SH-SY5Y (cell line): ENCODE data around the gene RRAGD.
A peak's percentile ranks its signal among the peaks of the same experiment; 100 is the strongest.

Source experiments
- GATA2 ChIP-seq: IDR thresholded peaks from 2 replicates; pipeline ENCODE4 v1.6.1; 2011; ENCODE audit warnings: mild to moderate bottlenecking, low read depth, low read length
- GATA3 ChIP-seq: IDR thresholded peaks from 2 replicates; pipeline ENCODE4 v1.6.1; 2011; ENCODE audit warnings: low read depth, mild to moderate bottlenecking, low read length, moderate library complexity

The RRAGD gene

DNA sequence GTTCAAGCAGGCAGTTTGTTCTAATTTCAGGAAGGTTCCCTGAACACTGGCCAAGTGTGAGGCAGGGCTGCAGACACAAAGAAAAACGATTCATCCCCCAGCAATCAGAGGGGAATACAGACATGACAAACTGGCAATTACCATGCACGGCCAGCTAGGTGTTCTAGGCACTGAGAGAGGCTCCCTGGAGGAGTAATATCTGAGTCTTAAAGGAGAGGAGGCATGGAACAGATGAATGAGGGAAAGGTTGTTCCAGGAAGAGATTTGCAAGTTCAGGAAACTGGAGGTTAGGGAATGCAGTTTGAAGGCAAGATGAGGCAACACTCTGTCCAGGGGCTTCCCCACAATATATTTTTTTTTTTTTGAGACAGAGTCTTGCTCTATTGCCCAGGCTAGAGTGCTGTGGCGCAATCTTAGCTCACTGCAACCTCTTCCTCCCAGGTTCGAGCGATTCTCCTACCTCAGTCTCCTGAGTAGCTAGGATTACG lies 11.1 kb downstream of the RRAGD start:
- no peak for TF ChIP-seq GATA2
- TF ChIP-seq GATA3, result no peak

DNA sequence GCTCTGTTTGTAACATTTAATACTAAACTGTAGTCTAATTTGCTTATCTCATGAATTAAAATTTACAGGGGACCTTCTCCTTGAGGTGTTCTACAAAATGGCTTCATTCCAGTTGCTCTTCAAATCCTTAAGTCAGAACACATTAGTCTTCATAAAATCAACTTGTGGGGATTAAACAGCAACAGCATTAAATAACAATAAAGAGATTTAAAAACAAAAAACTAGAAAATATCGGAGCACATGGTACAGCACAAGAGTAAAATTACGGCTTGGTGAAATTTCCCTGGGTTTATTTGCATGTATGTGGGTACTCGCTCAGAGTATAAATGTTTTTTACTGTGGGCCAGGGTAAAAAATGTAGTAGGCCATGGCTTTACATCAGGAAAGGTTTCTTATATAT lies 12.0 kb downstream of the RRAGD start:
- TF ChIP-seq GATA2, result no peak
- TF ChIP-seq GATA3, result no peak

DNA sequence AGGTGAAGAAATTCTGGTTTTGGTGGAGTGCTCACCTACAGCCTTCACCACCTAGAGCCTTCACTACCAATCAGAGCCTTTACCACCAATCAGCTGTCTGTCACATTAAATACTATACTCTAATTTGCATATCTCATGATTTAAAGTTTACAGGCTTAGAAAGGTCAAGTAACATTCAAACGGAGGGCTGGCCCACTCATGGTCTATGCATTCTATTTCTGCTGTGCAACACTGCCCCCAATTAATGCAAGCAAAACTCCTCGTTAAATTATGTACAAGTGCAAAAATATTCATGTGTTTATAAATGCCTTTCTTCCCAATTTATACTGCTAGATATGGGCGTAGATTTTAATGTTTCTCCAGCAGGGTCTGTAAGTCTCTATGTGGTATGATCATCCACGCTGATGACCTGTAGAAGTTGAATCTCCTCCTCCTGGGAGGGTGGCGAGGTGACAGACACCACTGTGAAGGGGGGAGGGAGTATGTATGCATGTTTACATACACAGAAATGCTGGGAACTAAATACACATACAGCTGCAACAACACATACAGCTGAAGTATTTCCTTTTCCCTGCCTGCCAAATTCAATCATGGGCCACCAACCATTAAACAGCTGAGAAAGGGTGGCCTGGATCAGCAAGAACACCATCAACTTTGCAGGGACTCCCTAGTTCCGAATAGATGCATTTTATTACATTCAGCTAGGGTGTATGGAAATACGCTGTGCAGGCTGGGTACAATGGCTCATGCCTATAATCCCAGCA lies 13.1 kb downstream of the RRAGD start:
- TF ChIP-seq GATA2 (no peak), GATA3 (no peak)

DNA sequence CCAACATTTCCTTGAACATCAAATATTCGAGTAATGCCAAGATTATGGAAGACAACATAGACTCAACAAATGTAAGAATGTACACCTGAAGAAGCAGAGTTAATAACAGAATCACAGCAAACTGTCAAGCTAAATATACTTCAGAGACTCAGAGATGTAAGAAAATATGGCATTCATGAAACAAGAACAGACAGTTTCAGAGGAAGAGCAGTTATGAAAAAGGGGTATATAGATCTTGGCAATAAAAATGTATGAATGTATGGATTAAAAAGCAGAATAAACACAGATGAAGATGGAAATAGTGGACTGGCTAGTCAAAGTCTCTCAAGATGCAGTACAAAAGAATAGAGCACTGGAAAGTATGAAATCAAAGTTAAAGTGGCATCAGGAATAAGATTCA lies 18.4 kb downstream of the RRAGD start:
- TF ChIP-seq GATA2 (no peak), GATA3 (no peak)

DNA sequence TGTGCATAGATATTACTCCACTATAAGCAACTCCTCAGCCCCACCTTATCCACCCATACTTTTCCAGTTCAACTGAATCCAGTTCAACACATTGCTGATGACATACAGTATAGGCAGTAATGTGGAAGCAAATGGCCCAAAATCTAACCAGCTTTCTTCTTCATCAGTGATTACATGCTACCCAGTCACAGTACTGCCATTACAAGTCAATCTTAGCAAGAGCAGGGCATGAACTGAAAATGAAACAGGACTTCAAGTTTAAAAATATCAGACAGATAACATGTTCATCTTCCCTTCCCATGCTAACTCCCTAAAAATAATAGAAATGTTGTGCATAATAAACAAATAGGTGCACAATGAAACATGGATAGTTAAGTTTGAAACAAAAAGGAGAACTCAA lies 19.2 kb downstream of the RRAGD start:
- TF ChIP-seq GATA2 (no peak), GATA3 (no peak)

DNA sequence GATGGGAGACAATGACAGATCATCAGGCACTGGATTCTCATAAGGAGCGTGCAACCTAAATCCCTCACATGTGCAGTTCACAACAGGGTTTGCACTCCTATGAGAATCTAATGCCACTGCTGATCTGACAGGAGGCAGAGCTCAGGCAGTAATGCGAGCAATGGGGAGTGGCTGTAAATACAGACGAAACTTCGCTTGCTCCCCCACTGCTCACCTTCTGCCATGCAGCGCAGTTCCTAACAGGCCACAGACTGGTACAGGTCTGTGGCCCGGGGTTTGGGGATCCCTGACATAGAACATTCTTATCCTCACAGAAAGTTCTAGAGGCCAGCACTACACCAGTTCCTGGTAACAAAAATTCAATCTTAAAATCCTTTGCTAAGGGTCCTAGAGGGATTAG lies 23.2 kb downstream of the RRAGD start:
- no peak for TF ChIP-seq GATA2
- no peak for TF ChIP-seq GATA3

DNA sequence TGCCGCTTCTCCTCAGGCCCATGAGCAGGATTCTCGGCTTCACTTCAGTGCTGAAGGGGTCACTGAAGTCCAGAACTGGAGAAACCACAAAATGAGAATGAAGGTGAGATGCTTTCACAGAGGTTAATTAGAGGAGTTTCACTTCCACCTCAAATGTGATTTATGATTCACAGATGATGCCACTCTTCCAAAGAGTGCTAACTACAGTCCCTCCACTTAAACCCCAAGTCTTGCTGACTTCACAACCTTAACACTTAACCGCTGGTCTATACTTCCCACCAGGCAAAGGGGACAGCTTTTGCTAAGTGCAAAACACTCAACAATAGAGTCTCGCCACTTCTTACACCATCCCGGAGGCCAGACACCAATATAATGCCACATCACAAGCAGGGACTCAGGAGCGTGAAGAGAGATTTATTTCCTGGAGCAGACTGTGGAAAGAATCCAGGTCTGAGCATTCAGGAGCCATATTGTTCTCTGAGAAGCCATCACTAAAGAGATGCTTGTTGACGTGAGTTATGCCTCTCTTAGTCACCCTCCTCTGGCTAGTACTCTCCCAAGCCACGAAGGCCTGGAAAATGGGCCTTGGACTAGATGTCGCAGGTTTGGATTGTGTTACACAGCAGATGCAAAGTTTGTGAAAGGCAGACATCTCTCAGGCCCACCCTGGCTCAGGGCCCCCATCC lies 24.4 kb downstream of the RRAGD start:
- TF ChIP-seq GATA2 (no peak), GATA3 (no peak)

DNA sequence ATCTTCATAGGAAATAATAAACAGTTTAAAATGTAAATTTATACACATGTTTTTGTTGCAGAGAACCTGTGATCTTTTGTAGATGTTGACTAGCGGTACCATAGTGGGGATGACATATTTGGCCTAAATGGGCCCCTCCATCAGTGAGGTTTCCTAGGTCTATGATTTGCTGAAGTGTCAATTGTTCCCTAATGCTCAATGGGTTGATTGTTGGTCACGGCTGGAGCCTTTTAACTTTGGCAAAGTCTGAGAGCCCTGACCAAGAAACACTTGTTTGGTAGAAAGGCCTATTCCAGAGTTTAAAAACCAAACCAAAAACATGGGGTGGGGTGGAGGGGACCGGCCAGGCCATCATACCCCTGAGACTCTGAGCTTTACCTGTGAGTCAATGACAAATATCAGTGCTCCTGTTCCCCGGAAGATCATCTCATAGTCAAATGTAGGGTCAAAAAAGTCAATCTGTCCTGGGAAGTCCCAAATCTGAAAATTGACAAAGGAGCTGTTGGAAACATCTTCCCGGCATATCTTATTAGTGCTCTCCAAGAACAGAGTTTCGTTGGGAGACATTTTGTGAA lies 25.1 kb downstream of the RRAGD start:
- TF ChIP-seq GATA3 (no peak), GATA2 (no peak)

DNA sequence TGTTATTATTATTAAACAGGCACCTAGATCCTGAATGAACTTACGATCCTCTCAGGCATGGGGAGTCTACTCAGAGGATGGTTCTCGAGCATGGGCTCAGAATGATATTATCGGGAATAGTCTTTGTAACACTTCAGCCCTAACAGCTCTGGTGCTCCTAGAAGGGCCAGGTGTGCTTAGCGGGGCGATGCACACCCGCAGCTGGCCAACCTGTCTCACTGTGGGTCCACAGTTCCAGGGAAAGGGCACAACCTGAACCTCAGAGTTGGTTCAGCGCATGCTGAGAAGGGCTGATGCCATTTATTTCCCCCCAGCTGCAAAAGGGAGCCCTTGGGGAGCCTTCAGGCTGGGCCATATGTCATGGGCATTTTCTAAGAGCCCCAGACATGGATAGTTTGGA lies 26.2 kb downstream of the RRAGD start:
- TF ChIP-seq GATA2 (no peak), GATA3 (no peak)

DNA sequence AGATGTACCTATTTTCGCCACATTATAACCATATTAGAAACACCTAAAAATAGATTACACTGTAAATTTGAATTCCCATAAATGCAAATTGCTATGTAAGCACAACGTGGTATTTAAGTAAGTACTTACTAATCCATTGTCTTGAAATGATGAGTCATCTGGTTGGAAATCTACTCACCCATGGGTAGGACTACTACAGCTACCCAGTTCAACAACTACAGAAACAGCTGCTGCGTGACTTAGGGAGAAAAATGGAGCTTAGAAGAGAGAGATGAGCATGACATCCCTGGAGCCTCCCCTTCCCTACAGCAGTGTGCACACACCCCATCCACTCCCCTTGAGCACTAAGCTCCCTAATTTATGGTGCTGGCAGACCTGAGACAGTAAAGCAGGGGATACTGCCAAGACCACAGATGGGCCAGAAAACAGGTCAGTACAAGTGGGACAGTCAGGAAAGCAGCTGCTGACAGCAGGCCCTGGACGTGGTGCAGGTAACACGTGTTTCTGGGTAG lies 26.9 kb downstream of the RRAGD start:
- TF ChIP-seq GATA2 (no peak), GATA3 (no peak)

DNA sequence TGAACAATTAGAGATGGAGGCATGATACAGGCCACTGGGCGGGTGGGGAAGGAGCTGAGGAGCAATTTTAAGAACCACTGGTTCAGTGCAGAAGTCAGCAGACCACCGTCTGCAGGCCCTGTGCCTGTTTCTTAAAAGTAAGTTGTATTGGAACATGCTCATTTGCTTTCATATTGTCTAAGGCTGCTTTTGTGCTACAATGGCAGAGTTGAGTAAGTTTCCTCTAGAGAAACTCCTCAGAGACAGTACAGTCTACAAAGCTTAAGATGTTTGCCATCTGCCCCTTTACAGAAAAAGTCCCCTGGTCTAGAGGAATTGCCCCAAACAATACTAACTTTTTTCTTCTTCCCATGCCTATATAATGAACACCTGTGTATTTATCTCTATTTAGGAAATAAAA lies 31.0 kb downstream of the RRAGD start:
- TF ChIP-seq GATA3 (no peak), GATA2 (no peak)

DNA sequence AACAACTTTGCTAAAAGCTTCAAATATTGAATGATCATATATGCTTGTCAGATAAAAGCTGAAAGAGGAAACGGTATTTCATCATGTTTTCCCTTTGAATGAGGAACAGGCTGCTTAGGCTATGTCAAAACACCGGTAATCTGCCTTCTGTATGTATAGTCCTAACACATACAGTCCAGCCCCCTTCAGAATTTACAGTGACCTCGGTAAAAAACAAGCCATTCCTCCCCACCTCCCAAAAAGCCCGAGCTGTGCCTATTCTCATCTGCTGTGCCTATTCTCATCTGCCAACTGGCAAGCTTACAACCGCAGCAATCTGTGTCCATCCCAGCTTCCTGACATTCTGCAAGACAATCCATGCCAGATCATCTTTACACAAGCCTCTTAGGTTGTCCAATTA lies 32.8 kb downstream of the RRAGD start:
- TF ChIP-seq GATA2 (no peak), GATA3 (no peak)

DNA sequence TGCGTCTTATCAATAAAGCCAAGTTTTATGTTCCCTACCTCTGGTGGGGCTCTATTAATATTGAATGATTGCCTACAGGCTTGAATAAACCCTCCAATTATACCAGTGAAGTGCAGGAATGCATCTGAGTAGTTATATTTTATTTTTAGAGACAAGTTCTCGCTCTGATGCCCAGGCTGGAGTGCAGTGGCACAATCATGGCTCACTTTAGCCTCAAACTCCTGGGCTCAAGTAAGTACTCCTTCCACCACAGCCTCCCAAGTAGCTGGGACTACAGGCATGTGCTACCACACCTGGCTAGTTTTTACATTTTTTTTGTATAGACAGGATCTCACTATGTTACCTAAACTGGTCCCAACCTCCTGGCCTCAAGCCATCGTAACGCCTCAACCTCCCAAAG lies 33.4 kb downstream of the RRAGD start:
- TF ChIP-seq GATA2, result no peak
- TF ChIP-seq GATA3, result no peak

DNA sequence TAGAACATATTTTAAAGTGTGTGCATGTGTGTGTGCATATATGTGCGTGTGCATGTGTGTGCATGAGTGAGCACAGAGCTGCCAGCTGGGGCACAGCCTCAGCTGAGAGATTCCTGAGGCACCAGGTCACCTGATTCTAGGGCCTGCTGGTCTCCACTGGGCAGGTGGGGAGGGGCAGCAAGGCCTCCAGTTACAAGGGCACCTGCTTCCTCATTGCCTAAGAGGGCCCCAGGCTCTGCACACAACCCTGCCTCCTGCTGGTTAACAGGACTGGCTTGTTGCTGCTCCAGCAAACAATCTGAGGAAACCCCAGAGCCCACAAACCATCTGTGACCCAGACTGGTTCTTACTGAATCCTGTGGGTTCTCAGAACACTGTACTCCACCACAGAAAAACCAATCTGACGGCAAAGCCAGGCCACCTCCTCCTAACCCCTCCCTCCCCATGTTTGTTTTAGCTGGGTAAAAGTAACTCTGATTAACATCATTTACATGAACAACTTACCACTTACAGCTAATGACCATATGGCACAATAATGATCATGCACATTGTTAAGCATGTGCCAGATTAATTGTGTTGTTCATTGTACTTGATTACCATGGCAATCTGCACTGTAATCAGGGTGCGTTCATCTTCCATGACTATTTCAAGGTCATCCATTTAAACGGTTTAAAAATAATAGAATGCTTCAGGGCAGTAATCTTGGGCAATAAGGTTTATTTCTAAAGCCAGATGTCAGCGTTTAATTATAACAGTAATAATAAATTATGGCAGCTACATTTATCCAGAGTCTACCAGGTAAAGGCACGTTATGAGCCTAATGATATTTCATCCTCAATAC lies 36.4 kb downstream of the RRAGD start:
- TF ChIP-seq GATA2 (peak; percentile 69), GATA3 (peak; percentile 57)
